ENCODE results near the gene GAS2L1.
"Not testable (repeated sequence)": the region's sequence is repeated elsewhere in the genome, so short reads cannot be mapped to it uniquely, and the experiment has no call there.

GAS2L1 gene

DNA sequence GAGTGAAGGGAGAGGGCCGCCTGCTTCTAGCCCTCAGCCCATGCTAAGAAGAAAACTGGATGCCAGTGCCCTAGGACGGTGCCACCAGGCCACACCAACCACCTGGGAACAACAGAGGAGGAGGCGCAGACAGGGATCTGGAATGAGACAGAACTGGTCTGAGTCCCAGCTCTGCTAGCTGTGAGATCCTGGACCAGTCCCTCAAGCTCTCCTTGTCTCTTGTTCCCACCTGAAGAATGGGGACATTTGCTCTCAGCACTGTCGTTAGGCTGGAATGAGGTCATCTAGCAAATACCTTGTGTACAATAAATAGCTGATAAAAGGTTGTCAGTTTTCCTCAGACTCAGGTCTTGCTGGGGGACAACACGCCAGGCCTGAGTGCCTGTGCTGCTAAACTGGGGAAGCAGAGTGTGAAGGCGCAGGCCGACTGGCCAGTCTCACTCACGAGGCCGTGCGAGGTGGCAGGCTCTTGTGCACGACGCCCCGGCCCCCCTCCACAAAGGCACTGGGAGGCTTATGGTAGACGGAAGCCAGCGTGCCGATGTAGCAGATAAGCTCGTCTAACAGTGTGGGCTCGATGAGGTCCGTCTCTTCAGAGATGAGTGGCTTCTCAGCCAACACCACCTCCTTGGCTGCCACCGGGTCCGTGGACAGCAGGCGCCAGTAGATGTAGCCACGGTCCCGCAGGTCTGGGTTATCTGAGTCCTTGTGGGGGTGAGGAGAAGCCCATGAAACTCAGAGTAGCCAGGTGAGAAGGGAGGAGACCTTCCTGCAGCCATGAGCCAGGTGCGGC, 34.8 kb downstream of the GAS2L1 start:
- no peak for DNase-seq (ENCODE audit: low read depth in 2 of 2, low spot score in 1 of 2)

DNA sequence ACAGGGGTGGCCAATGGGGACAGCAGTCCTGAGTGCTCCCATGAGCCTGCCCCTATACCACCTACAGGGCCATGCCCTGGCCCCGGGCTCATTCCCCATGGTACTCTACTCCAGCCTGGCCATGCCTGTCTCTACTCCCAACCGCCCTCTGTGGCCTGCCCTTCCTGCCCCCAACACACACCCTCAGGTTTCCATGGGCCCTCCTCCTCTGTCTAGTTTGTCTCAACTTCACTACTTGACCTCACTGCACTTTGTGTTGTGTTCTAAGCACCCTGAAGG, 35.3 kb downstream of the GAS2L1 start:
- no peak for DNase-seq (ENCODE audit: low read depth in 2 of 2, low spot score in 1 of 2)

DNA sequence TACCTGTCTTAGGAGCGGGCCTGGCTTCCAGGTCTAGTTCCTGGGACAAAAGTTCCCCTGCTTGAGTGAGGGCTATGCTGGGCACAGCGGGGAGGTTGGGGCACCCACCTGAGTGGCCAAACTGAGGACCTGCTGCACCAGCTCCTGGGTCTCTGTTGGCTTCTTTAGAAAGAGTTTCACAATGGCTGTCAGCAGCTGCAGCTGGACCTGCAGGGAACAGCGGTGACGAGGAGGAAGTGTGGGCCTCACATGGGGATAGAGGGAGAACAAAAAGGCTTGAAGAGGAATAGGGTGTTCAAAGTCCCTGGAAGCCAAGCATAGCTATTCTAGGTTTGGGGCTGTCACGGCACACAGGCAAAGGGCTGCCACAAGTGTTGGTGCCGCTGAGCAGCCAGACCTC, 35.7 kb downstream of the GAS2L1 start:
- DNase-seq (ENCODE audit: low read depth in 2 of 2, low spot score in 1 of 2) = no peak

DNA sequence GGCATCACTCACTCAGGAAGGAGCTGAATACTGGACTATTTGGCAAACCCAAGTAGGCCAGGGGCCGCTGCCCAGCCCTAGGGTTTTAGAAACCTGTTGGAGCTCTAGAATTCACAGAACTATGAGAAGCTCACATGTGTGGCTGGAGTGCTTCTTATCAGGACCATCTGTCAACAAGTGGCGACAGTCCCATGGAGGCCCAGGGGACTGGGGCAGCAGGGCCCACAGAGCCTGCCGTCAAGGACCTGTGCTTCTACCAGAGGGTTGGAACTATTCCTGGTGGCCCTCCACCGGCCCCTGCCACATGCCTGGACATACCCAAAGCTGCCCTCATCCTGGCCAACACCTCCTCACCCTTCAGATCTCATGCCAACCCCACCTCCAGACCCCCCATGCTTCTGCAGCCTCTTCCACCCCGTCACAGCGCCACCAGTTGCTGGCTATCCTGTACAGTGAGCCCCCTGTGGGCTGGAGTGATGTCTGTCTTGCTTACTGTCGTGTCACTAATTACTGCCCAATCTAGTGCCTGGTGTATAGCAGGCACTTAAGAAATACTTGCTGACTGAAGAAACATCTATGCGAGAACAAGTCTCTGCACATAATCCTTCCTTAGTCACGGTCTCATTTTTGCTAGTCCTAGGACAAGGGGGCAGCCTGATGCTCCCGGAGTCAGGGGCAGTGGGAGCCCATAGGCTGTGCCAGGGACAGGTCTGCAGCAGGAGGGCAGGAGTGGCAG, 36.3 kb downstream of the GAS2L1 start:
- DNase-seq (ENCODE audit: low read depth in 2 of 2, low spot score in 1 of 2) = no peak

DNA sequence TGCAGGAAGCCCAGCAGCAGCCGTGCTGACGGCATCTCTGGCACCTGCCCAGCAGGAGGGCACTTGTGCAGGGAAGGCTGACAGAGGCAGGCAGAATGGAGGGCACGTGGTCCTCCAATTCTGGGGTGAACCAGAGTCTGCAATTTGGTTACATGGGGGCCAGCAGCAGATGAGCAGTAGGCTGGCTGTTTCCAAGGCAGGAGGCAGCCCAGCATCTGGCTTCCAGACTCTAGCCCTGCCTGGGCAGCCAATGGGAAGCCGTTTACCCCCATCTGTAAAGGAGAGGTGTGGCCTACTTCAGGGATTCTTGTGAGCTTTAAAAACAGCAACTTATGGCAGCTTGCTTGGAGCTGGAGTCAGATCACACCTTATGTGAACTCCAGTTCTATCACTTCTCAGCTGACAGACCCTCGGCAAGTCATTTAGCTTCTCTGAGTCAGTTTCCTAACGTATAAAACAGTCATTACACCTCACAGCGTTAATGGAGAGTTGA, 36.9 kb downstream of the GAS2L1 start:
- no peak for DNase-seq (ENCODE audit: low read depth in 2 of 2, low spot score in 1 of 2)

DNA sequence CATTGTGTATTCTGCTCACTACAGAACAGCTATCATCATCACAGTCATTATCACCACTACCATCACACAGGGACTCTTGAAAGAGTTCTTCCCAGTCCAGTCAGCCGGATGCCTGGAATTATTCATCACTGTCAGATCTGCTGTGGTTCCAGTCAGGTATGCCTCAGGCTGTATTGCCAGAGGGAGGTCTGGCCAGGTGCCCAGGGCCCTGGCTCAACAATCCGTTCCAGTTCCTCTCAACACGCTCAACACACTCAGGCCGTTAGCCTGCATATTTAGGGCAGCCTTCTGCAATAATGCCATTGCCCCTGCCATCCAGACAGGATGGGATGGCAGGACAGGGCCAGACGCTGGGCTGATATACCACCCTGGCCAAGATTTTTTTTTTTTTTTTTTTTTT, 37.7 kb downstream of the GAS2L1 start:
- no peak for DNase-seq (ENCODE audit: low read depth in 2 of 2, low spot score in 1 of 2)

DNA sequence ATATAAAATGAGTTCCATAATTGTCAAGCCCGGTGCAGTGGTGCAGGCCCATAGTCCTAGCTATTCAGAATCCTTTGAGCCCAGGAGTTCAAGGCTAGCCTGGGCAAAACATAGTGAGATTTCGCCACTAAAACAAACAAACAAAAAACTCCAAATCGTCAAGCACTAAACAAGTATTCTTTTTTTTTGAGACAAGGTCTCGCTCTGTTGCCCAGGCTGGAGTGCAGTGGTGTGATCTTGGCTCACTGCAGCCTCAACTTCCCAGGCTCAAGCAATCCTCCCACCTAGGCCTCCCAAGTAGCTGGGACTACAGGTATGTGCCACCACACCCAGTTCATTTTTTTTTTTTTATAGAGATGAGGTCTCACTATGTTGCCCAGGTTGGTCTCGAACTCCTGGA, 38.4 kb downstream of the GAS2L1 start:
- not testable (repeated sequence) for DNase-seq (ENCODE audit: low read depth in 2 of 2, low spot score in 1 of 2)

DNA sequence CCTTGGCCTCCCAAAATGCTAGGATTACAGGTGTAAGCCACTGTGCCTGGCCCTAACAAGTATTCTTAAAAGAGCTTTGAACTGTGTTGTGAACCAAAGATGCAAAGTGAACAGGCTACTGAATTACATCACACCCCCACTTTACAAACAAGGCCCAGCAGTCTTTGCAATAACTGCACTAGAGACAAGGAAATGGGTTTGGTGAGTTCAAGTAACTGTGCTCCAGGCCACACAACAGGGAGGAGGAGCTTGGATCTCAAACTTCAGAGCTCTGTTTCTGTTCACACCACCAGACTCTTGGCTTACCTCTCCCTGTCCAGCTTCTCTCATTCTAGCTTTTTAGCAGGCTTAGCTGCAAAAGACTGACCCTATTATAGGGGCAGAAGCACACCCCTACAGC, 39.5 kb downstream of the GAS2L1 start:
- DNase-seq (ENCODE audit: low read depth in 2 of 2, low spot score in 1 of 2) = no peak

DNA sequence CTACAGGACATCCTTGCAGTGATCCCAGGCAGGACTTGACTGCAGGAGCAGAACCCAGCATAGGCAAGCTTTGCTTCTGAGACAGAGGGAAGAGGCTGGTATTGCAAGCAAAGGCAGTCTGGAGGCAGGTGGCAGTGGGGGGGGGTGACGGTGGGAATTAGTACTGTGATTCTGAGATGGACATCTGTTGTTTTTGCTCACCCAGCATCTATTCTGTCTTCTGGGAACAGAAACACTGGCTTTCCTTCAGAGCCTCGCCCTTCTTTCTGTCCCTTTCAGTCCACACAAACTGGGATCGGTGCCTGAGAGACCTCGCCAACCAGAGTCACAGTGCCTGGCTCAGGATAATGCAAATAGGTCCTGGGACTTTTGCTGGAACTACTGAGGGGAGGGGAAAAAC, 40.2 kb downstream of the GAS2L1 start:
- no peak for DNase-seq (ENCODE audit: low read depth in 2 of 2, low spot score in 1 of 2)

DNA sequence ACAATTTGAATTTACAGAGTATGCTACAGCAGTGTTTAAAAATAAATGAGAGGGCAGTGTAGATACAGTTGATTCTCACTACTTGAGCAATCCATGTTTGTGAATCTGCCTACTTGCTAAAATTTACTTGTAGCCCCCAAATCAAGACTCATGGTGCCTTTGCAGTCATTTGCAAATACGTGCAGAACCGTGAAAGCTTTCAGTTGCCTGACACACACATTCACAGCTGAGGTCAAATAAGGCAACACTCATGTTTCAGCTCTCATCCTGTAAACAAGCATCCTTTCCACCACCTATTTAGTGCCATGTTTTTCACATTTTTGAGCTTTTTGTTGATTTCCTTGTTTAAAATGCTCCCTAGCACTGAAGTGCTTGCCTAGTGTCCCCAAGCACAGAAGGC, 41.6 kb downstream of the GAS2L1 start:
- DNase-seq (ENCODE audit: low read depth in 2 of 2, low spot score in 1 of 2) = no peak

DNA sequence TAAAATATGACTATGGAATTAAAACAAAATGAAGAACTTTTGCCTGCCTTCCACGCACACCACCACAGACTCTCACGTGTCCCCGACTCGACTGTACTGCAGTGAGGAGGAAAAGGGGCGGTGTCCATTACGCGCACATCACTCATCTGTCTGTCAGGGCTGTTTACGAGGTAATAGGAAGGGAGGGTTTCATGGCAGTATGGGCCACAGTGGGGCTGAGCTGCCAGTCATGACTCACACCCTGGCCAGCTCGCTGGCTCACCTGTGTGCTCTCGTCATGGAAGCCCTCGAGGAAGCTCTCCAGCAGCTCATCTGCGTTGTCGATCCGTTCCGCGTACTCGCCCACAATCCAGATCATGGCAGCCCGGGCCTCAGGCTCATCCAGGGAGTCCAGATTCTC, 42.5 kb downstream of the GAS2L1 start:
- DNase-seq (ENCODE audit: low read depth in 2 of 2, low spot score in 1 of 2) = no peak

DNA sequence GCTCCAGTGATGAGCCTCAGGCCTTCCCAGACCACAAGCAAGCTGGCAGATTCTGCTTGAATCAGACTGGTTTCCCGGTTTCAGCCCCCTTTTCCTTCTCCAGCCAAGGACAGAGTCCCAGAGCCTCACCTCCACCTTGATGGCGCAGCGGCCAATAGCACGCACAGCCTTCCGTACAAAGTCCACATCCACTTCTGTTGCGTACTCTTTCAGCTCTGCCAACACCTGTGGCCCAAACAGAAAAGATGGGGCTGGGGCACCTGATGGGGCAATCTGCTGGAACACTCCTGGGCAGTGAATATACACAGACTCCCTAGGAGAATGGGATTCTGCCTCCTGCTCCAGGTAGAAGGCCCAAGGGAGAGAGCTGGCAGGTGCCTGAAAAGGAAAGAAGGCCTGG, 44.6 kb downstream of the GAS2L1 start:
- no peak for DNase-seq (ENCODE audit: low read depth in 2 of 2, low spot score in 1 of 2)

DNA sequence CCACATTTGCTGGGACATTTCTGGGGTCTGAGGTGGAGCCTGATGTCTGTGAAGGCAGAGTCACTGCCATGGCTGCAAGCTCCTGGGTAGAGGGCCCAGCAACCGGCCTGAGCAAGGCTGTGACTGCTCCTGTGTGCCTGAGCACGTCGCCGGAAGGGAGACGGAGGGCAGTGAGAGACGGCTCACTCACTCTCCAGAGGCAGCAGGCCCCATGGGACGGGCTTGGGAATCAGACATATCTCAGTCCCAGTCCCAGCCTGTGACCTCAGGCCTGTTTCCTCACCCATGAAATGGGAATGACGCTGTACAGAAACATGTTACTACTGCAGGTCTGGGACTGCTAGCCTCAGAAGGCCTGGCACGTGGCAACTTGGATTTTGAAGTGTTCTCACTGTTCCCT, 45.4 kb downstream of the GAS2L1 start:
- DNase-seq (ENCODE audit: low read depth in 2 of 2, low spot score in 1 of 2) = no peak

DNA sequence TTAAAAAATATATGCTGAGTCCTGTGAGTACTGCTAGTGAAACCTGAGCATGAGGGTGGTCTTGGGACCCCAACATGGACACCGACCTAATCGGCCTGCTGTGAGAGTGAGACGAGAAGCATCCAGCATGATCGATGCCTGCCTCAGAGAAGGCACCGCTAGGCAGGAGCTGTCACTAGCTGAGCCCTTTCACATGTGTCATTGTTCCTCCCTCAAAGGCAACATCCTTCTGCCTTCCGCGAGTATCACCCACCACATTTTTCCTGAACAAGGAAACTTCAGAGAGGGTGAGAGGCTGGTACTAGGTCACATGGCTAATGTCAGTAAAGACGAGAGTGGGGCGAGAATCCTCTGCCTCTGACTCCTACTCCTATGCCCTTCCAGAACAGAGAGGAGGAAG, 46.3 kb downstream of the GAS2L1 start:
- no peak for DNase-seq (ENCODE audit: low read depth in 2 of 2, low spot score in 1 of 2)

DNA sequence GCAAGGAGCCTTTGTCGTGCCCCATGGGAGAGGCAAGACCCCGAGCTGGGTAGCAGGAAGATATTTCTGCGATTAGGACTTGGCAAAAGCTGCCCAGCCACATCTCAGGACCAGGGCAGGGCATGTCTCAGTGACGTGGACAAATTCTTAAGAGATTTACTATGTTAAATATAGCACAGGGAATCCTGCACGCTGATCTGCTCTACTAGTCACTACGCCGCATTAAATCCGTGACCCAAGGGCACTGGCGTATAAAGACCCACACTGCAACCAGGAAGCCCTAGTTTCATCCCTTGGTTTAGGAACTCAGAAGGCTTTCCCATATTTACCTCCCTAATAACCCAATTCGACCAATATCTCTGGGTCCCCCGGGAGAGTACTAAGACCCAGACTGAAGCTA, 46.8 kb downstream of the GAS2L1 start:
- DNase-seq (ENCODE audit: low read depth in 2 of 2, low spot score in 1 of 2) = no peak

DNA sequence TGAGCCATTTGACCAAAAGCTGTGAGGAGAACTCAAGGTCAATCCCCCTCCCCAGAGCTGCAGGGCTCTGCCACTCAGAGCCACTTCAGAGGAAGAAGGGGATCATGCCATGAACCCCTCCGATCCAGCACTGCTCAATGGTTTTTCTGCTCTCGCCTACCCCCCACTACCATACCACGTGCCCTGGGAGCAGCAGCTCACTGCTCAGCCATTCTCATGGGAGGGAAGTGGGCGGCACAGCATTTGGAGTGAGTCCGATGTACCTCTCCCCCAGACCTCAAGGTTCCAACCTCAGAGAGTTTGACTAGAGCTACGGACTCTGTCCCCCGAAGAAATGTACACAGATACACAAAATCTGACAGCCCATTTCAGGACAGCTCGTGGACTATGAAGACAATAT, 47.4 kb downstream of the GAS2L1 start:
- DNase-seq (ENCODE audit: low read depth in 2 of 2, low spot score in 1 of 2) = no peak

DNA sequence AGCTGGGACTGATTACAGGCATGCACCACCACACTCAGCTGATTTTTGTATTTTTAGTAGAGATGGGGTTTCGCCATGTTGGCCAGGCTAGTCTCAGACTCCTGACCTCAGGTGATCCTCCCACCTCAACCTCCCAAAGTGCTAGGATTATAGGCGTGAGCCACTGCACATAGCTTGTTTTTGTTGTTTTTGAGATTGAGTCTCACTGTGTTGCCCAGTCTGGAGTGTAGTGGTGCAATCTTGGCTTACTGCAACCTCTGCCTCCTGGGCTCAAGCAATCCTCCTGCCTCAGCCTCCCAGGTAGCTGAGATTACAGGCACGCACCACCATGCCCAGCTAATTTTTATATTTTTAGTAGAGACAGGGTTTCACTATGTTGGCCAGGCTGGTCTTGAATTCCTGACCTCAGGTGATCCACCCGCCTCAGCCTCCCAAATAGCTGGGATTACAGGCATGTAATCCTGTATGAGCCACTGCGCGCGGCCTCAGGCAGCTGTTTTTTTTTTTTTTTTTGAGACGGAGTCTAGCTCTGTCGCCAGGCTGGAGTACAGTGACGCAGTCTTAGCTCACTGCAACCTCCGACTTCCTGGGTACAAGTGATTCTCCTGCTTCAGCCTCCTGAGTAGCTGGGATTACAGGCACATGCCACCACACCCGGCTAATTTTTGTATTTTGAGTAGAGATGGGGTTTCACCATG, 50.9 kb downstream of the GAS2L1 start:
- DNase-seq (ENCODE audit: low read depth in 2 of 2, low spot score in 1 of 2) = not testable (repeated sequence)

DNA sequence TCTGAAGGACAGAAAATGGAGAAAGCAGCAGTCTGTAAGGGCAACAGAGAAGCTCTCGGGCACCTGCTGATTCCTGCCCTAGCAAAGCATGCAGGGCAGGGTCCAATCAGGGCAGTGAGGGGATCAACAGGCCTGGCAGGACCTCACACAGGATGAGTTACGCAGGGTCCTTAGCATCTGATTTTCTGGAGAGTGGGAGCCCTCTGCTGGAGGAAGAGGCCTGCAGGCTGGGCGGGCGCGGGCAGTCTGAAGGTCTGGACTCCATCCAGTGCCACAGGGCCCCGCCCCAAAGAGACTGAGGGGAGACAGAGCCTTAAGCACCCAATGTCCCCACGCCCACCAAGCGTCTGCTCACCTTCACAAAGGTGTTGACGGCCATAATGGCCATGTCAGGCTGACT, 53.0 kb downstream of the GAS2L1 start:
- no peak for DNase-seq (ENCODE audit: low read depth in 2 of 2, low spot score in 1 of 2)

Measured in stimulated activated CD8-positive, alpha-beta memory T cell treated with anti-CD3 and anti-CD28 coated beads, Interleukin-4, amount 100 ng/mL, for 4 hours (primary cell).